HL-60/S4 treated with retinoic acid at 250 ng/mL for 4 days and 3 days (cell line): ENCODE data around the gene IDH3B.

Experiments used
- in situ Hi-C: fragments of 300-500 bp; cut with MboI; formaldehyde crosslinking; loops from 2 replicates; pipeline ENCODE4 v1.7.0; 2022; ENCODE audit warnings: low sequenced_read_pairs

IDH3B gene

DNA sequence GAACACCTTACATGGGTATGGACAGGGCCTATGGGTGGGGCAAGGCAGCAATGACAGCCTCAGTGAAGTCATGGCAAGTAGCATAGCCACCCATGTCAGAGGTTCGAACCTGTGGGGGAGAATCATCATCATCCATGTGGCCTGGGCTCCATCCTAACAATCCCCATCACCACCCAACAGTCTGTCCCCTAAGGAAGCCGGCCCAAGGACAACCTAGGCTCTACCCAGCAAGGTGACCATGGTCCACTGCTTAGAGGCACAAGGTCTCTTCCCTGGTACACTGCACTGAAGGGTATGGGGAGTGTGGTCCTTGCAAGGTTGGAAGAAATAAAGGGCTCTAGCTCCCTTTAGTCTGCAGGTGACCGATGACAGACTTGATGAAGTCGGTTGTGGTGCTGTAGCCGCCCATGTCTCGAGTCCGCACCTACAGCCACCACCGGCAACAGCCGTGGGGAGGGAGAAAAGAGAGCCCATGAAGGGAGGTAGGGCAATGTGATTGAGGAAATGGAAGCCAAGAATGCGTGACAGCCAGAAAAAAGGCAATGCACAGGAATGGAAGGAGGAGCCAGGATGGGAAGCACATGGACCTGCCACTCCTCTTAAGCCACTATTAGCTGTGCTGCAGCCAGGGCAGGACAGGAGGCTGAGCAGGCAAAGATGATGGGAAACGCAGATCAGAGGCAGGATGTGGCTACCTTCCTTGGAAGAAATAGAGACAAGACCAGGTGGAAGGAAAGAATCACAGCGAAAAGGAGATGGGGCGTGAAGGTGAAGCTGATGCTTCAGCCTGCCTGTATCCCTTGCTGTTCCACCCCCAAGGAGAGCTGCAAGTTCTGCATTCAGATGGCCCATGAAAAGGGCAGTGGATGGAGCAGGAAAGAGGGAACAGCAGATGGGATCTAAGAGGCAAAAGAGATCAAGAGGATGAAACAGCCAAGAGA lies 5.3 kb downstream of the IDH3B start:
- in situ Hi-C loops, result no loop called here

DNA sequence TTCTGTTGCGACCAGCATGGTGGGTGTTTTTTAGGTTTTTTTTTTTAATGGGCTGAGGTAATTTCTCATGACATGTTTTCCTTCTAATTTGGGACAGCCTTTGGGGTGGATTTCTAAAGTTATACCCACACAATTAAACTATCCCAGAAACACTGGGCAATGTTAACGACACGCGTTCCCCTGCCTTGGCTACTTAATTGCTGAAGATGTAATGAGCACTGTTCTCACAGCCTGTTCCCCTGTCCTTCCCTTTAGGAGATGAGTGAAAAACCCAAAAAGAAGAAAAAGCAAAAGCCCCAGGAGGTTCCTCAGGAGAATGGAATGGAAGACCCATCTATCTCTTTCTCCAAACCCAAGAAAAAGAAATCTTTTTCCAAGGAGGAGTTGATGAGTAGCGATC lies 6.3 kb downstream of the IDH3B start:
- in situ Hi-C loops, result no loop called here

DNA sequence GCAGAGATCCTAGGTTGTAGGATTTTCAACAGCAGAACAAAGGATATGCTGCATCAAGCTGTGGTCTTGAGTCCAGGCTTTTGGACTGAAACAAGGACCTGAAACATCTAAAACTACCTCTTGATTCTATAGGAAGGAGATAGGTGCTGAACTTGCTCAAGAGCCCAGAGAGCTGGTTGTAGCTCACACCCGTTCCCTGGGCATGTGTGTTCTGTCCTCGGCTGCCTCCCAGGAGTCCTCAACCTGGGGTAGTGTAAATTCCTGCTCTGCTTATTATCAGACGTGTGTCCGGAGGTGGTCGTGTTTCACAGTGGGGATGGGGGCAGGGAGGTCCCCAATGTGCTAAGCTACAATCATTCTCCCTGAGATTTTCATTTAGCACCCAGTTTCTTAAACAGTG lies 6.8 kb downstream of the IDH3B start:
- in situ Hi-C loops, result no loop called here

DNA sequence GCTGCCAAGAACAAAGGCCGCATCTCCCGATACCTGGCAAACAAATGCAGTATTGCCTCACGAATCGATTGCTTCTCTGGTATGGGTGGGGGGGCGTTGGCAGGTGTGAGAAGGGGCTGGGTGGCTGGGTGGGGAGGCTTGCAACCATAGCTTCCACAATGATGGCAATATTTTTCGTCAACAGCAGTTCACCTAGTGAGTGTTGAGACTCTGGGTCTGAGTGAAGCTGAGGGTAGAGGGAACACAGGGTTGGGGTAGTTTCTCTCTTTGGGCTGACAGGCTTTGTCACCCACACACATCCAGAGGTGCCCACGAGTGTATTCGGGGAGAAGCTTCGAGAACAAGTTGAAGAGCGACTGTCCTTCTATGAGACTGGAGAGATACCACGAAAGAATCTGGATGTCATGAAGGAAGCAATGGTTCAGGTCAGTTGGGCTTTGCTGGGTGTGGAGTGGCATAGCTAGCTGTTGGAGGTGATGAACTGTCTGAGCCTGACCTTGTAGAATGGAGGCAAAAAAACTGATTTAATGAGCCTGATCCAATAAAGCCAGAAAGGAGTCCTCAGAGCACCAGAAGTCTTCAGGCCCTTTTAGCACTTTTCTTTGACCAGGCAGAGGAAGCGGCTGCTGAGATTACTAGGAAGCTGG lies 7.4 kb downstream of the IDH3B start:
- in situ Hi-C loops, result no loop called here

DNA sequence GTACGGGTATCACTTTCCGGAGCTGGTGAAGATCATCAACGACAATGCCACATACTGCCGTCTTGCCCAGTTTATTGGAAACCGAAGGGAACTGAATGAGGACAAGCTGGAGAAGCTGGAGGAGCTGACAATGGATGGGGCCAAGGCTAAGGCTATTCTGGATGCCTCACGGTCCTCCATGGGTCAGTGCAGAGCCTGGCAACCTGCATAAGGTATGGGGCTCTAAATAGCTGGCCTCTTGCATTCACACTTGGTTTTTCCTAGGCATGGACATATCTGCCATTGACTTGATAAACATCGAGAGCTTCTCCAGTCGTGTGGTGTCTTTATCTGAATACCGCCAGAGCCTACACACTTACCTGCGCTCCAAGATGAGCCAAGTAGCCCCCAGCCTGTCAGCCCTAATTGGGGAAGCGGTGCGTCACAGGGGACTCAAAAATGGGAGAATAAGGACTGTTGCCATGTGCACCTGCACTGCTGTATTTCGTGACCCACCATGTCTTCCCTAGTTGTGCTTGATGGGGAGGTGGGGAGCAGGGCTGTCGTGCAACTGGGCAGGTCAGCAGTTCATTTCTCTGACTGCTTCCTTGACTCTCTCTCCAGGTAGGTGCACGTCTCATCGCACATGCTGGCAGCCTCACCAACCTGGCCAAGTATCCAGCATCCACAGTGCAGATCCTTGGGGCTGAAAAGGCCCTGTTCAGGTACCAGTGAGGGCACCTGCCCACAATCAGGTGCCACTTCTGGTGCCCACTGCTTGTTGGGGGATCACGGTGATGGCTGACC lies 8.5 kb downstream of the IDH3B start:
- in situ Hi-C loops, result no loop called here

DNA sequence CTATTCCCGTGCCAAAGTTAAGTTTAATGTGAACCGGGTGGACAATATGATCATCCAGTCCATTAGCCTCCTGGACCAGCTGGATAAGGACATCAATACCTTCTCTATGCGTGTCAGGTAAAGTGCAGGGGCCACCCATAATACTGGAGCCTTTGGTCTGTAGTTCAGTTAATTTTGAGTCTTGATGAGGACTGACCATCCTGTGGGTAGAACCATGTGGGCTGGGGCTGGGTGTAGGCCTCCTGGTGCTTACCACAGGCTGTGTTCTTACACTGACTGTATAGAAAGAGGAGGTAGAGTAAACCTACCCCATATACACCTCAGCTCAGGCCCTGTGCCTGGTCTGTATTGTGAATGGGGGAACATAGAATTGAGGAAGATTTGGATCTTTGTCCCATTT lies 9.2 kb downstream of the IDH3B start:
- in situ Hi-C loops, result no loop called here

DNA sequence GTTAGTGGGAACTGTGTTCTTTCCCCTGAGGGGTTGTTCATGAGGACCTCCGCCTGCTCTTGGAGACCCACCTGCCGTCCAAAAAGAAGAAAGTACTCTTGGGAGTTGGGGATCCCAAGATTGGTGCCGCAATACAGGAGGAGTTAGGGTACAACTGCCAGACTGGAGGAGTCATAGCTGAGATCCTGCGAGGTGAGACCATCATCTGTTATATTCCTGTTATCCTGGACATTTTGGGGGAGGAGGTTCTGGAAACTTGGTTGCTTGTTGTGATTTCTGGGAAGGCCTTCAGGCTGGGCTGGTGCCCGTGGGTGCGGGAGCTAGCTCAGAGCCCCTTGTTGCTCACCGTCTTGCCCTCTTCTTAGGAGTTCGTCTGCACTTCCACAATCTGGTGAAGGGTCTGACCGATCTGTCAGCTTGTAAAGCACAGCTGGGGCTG lies 9.6 kb downstream of the IDH3B start:
- in situ Hi-C loops, result no loop called here

DNA sequence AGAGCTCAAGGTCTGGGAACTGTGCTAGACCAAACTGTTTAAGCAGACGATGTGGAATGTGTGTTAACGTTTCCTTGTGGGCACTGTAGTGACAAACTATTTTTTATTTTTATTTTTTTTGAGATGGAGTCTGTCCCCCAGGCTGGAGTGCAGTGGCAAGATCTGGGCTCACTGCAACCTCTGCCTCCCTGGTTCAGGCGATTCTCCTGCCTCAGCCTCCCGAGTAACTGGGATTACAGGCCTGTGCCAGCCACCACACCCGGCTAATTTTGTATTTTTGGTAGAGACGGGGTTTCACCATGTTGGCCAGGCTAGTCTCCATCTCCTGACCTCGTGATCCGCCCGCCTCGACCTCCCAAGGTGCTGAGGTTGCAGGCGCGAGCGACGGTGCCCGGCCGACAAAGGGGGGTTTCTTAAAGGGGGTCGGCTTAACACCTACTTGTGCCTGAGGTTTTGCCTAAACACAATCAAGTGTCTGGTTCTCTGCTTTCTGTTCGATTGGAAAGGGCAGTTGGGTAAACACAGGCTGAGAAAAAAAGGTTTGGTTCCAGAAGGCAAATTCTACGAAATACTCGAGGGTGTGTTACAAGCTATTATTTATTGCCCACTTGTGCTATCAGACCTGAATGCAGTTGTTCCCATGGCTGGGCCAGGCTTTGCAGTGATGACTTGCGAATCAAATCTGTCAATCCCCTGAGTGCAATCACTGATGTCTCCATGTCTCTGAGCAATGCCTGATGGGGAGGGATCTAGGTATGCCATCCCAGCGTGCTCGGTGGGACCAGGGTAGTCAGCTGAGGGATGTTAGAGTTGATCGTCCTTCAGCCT lies 10.2 kb downstream of the IDH3B start:
- in situ Hi-C loops, result no loop called here

DNA sequence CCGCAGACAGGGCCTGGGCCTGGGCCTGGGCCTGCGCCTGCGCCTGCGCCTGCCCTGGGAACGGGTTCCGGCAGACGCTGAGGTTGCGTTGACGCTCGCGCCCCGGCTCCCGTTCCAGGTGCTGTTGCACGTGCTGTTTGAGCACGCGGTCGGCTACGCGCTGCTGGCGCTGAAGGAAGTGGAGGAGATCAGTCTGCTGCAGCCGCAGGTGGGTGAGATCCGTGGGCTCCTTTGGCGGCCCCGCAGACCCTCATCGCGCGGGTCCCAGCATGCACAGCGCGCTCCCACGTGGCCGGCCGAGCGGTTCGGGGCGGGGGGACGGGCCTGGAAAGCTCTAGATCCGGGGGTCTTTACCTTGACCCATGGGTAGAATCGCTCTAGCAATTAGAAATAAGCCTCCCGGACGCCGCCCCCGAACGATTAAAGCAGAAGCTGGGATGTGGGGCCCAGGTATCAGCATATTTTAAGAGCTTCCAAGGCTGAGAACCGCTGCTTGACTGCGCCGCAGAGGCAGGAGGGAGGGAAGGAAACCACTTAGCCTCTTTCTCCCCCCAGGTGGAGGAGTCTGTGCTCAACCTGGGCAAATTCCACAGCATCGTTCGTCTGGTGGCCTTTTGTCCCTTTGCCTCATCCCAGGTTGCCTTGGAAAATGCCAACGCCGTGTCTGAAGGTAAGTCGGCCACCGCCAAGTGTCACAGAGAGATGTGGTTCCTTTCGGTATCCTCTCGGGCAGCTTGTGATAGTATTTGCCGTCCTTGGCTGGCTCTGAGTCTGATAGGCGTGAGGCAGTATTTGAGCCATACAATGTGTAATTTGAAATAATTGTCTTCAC lies 11.1 kb downstream of the IDH3B start:
- in situ Hi-C loops, result no loop called here

DNA sequence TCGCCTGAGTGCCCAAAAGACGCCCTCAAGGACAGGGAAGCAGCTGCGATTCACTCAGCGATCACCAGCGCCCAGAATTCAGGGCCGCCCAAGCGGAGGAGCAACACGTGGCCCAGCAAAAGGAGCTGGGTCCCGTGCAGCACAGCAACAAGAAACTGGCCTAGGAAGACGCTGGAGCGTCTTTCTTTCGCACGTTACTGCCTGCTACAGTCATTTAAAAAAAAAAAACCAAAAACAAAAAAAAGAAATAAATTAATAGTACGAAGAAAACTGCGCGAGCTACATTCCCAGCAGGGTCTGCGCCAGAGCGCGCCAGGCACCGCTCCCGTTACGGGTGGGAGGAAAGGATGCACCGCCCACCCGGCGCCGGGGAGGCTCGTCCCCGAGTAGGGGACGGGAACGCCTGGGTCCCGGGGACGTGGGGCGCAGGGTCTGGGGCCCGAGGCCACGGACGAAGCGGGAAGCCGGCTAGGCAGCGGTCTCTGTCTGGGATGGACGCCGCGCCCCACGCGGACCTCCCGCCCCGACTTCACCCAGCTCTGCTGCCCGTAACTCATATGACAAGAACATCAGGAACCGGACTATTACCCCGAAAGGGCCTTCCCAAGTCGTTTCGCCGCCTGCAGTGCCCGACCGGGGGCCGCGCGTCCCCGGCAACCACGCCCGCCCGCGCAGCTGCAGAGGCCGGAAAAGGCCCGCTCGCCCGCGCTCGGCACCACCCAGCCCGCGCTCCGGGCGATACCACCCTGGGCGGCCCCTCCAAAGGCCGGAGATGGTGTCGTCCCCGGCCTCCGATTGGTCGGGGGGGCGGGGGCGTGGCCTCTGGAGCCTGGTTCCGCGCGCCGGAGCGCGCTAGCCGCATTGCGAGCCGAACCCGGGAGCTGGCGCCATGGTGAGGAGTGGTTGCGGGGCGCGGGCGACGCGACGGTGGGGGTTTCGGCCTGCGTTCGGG lies 12.0 kb downstream of the IDH3B start, which contains the start of gene NOP56:
Gene NOP56 (plus strand): TSS at position 861 of the 952 bp plus-strand sequence. CDS start 29 bp downstream, at position 890.
- in situ Hi-C loops, result no loop called here

DNA sequence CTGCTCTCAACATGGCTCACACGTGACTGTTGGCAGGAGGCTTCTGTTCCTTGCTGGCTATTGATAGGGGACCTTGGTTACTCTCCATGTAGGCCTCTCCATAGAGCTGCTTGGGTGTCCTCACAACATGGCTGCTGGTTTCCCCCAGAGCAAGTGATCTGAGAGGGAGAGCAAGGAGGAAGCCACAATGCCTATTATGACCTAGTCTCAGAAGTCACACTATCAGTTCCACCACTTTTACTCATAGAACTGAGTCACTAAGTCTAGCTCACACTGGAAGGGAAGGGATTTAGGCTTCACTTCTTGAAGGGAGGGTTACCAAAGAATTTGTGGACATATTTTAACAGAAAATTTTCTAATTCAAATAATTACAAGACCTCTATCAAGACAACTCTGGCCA lies 20.3 kb downstream of the IDH3B start:
- in situ Hi-C loops, result no loop called here

DNA sequence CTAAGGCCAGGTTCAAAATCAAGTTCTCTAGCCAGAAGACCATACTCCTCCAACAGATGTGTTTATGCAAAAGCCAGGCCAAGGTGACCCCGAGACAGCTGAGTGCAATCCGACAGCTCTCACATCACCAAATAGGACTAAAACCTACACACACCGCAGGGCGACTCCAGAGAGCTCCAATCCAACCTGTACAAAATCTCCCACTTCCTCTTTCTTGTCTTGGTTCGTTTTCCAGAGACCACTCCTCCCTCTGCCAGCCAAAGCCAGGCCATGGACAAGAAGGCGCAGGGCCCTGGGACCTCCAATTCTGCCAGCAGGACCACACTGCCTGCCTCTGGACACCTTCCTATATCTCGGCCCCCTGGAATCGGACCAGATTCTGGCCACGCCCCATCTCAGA lies 23.1 kb downstream of the IDH3B start:
- in situ Hi-C loops, result no loop called here

DNA sequence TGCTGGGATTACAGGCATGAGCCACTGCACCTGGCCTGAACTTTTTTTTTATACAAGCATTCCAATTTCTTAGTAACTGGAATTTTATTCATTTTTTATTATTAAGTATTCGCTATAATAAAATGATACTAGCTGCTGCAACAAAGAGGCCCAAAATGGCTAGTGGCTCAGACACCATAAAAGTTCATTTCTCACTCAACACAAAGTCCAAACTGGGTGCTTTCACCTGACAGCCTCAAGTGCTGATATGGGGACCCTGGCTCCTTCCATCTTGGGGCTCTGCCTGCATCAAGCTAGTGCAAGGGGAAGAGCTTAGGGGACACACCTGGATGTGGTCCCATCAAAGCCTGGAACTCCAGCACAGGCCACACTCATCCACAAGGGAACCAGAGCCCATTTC lies 23.8 kb downstream of the IDH3B start:
- in situ Hi-C loops, result no loop called here

DNA sequence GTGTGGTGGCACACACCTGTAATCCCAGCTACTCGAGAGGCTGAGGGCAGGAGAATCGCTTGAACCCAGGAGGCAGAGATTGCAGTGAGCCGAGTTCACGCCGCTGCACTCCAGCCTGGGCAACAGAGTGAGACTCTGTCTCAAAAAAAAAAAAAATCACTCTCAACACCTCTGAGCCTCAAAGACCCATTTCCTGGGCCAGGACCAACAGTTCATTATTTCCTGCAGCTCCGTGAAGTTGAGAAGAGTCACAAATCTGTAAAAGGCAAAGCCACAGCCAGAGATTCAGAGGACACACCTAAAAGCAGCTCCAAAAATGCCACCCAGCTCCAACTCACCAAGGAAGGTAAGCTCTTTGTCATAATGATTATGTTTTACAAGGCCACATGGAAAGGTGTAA lies 26.8 kb downstream of the IDH3B start:
- in situ Hi-C loops, result no loop called here

DNA sequence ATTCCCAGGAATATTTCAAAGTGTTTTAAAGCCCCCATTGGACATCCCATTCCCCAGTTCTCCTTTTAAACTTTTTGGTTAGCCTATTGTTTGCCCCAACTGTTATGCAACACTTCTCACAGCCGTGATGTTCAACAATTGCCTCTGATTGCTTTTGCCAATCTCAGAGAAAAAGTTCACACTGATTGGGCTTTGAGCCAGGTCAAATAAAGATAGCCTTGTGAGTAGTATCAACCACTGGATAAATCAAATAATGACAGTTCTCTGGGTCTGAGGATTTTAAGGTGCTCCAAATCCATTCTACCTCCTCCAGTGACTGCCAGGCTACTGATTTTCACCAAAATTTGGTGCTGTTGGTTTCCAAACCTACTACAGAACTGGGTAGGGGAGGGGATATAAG lies 30.6 kb downstream of the IDH3B start:
- in situ Hi-C loops, result no loop called here

DNA sequence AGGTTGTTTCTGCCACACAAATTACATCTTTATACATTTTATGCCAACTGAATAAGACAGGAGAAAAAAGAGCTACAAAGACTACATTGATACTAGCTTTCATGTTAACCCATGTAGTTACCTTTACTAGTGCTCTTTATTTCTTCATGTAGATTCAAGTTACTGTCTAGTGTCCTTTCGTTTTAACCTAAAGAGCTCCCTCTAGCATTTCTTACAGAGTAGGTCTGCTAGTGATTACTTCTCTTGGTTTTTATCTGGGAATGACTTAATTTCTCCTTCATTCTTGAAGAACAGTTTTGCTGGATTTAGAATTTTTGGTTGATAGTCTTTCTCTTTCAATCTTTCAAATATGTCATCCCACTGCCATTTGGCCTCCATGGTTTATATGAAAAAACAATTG lies 32.8 kb downstream of the IDH3B start:
- in situ Hi-C loops, result no loop called here

DNA sequence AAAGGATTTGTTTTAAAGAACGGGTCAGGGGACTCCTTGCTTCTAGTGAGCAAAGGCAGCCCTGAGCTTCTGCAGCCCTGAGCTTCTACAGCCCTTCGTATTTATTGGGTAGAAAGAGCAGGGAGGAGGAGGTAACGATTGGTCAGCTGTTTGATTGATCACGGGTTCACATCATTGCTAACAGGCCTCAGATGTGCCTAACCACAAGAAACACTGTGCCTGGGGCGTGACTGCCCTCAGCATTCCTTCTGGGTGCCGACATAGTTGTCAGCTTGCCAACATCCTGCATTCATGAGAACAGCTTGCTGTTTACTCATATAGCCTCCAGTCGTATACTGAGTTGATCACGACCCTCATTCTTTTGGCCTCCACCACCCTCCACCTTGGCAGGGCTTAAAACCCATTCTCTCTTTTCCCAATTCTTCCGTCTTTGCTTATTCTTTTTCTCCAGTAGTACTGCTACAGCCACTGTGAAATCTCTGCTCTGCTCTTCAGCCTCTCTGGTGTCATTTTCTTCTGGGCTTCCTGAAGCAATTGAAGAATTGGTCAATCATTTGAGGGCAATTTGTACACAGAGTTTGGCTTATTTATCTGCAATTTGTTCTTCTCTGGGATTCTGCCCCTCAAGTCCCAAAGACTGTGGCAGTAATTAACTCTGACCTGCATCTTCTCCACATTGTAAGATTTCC lies 37.0 kb downstream of the IDH3B start:
- in situ Hi-C loops, result no loop called here

DNA sequence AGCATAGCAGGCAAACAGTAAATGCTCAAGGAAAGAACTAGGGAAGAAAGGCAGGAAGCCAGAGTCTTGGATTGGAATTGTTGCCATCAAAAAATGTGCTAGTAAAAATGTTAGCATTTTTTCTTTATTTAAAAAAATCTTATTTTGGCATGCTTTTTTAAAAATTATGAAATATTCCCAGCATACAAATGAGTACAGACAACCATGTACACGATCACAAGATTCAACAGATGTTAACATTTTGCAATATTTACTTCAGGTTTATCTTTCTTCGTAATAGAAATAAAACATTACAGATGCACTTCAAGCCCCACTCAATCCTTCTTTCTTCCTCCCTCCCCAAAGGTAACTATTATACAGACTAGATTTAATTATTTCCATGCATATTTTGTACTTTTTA lies 39.0 kb downstream of the IDH3B start:
- in situ Hi-C loops, result no loop called here
